A673 (cell line): ENCODE measurements around the gene POLR1A. TPM values are rescaled to one million over a fixed set of nuclear protein-coding genes. Genes with fewer than 3 reads are reported as not detected.

Source experiments
- BruUV-seq: library from RNA; stranded (reverse); fragments of 400-500 nt; replicated peaks from 2 replicates; lab custom pipeline; 2021; lab: Mats Ljungman, UMichigan
- CTCF ChIA-PET: fragments of 300-600 bp; sonication (Branson Sonifier 250); formaldehyde crosslinking; loops from one replicate; lab custom pipeline; 2022; ENCODE audit warnings: antibody characterized with exemption; lab: Charles Lee
- POLR2A ChIA-PET: fragments of 300-600 bp; sonication (Branson Sonifier 250); formaldehyde crosslinking; loops from one replicate; lab custom pipeline; 2022; ENCODE audit warnings: antibody characterized with exemption; ENCODE audit not compliant: low non-redundant PET; lab: Charles Lee
- DNase-seq: peaks from one replicate; pipeline ENCODE4 v3.0.0-alpha.2; 2015; ENCODE audit warnings: low spot score
- H3K27ac ChIP-seq: fragments of 200-600 bp; sonication (generic); 2 replicates; pipeline ENCODE4 v1.5.1; 2016; ENCODE audit warnings: mixed run types, low read depth, mild to moderate bottlenecking, mixed read lengths, antibody characterized with exemption, low read length; ENCODE audit not compliant: poor library complexity, severe bottlenecking
- H3K27me3 ChIP-seq: fragments of 200-600 bp; sonication (generic); replicated peaks from 2 replicates; pipeline ENCODE4 v1.6.1; 2017; ENCODE audit warnings: mixed run types, low read depth, mild to moderate bottlenecking, mixed read lengths, antibody characterized with exemption, low read length; ENCODE audit not compliant: insufficient read depth, poor library complexity
- H3K36me3 ChIP-seq: fragments of 200-600 bp; sonication (generic); 2 replicates; pipeline ENCODE4 v1.6.1; 2016; ENCODE audit warnings: mixed run types, mild to moderate bottlenecking, mixed read lengths, antibody characterized with exemption, low read length; ENCODE audit not compliant: insufficient read depth, poor library complexity, severe bottlenecking
- H3K4me1 ChIP-seq: fragments of 200-600 bp; sonication (generic); 2 replicates; pipeline ENCODE4 v1.6.1; 2017; ENCODE audit warnings: mixed run types, mild to moderate bottlenecking, mixed read lengths, antibody characterized with exemption, low read length; ENCODE audit not compliant: insufficient read depth, poor library complexity, severe bottlenecking
- H3K4me3 ChIP-seq: fragments of 200-600 bp; sonication (generic); 2 replicates; pipeline ENCODE4 v1.5.1; 2016; ENCODE audit warnings: low read depth, mixed run types, mild to moderate bottlenecking, mixed read lengths, low read length; ENCODE audit not compliant: poor library complexity, severe bottlenecking
- H3K9me3 ChIP-seq: fragments of 200-600 bp; sonication (generic); 2 replicates; pipeline ENCODE4 v1.6.1; 2016; ENCODE audit warnings: mixed run types, low read depth, mild to moderate bottlenecking, mixed read lengths, antibody characterized with exemption, low read length; ENCODE audit not compliant: poor library complexity, severe bottlenecking
- EZH2 ChIP-seq: fragments of 200-600 bp; sonication (generic); IDR thresholded peaks from 2 replicates; pipeline ENCODE4 v1.6.1; 2017; ENCODE audit warnings: borderline replicate concordance, low read depth, mild to moderate bottlenecking, mixed read lengths, antibody characterized with exemption, low read length; ENCODE audit not compliant: poor library complexity, severe bottlenecking
- intact Hi-C: fragments of 100-400 bp; cut with micrococcal nuclease; formaldehyde crosslinking; loops from one replicate; pipeline ENCODE4 v1.10.0; 2022; ENCODE audit not compliant: unreplicated experiment
- total RNA-seq: library from RNA; stranded (reverse); gene quantifications from 2 replicates; pipeline ENCODE4 v1.2.3, GENCODE V29; 2021
- TF ChIP-seq, protein P1 (sequence below): fragments of 300-800, 200-600 bp; sonication (generic); conservative IDR thresholded peaks from 2 replicates; pipeline ENCODE4 v1.5.1; 2017; ENCODE audit warnings: low read depth, mild to moderate bottlenecking, antibody characterized with exemption, low read length, moderate library complexity, mixed read lengths

Gene POLR1A
- total RNA-seq, 1 experiment from 2014 or later: 81.2 TPM

DNA sequence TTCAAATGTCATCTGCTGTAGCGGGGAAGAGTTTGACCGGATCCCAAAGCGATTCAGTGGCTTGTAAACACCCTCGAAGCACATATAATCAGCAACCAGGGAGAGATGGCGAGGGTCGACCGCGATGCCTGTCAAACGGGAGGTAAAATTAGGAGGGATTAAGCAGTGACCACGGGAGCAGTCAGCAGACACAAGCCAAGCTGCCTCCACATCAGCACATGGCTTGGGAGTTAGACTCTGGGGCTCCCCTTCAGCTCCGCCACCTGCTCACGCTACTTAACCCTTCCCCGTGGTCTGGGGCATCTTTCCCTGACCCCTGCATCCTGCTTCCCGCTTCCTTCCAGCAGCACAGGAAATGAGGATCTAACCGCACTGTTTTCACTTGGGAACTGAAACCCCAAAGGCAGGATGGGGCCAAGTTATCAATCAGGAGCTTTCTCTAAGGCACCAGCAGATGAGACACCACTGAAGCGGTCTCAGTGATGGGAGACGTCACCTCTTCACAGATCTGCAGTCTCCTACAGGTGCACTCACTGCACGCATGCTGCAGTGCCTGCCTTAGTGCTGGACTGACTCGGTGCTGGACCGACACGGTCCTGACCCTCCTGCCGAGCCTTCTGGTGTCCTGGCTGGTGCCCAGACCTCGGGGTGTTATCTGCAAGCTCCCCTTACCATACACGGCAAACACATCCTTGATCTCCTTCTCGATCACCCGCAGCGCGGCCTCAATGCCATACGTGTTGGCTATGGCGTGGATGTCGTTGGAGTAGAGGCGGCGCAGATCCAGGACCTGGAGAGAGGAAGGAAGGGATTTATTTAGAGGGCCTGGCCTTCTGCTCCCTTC, 77.5 kb downstream of the POLR1A start:
- BruUV-seq: no TSS peak
- POLR2A ChIA-PET: no interaction called here
- Histone ChIP-seq H3K4me1 (no peaks in the 10 kb centered on the region), H3K4me3 (no peak overlapping the region), H3K27me3 (no peaks in the 10 kb centered on the region), H3K9me3 (no peaks in the 10 kb centered on the region), H3K36me3 (peaks cover 64% of the 10 kb centered on the region), H3K27ac (no peak overlapping the region)
- no peak for TF ChIP-seq EZH2
- TF ChIP-seq, protein P1, sequence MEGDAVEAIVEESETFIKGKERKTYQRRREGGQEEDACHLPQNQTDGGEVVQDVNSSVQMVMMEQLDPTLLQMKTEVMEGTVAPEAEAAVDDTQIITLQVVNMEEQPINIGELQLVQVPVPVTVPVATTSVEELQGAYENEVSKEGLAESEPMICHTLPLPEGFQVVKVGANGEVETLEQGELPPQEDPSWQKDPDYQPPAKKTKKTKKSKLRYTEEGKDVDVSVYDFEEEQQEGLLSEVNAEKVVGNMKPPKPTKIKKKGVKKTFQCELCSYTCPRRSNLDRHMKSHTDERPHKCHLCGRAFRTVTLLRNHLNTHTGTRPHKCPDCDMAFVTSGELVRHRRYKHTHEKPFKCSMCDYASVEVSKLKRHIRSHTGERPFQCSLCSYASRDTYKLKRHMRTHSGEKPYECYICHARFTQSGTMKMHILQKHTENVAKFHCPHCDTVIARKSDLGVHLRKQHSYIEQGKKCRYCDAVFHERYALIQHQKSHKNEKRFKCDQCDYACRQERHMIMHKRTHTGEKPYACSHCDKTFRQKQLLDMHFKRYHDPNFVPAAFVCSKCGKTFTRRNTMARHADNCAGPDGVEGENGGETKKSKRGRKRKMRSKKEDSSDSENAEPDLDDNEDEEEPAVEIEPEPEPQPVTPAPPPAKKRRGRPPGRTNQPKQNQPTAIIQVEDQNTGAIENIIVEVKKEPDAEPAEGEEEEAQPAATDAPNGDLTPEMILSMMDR: no peak
- CTCF ChIA-PET: no interaction called here
- no peak for DNase-seq
- intact Hi-C loops: no loop called here

DNA sequence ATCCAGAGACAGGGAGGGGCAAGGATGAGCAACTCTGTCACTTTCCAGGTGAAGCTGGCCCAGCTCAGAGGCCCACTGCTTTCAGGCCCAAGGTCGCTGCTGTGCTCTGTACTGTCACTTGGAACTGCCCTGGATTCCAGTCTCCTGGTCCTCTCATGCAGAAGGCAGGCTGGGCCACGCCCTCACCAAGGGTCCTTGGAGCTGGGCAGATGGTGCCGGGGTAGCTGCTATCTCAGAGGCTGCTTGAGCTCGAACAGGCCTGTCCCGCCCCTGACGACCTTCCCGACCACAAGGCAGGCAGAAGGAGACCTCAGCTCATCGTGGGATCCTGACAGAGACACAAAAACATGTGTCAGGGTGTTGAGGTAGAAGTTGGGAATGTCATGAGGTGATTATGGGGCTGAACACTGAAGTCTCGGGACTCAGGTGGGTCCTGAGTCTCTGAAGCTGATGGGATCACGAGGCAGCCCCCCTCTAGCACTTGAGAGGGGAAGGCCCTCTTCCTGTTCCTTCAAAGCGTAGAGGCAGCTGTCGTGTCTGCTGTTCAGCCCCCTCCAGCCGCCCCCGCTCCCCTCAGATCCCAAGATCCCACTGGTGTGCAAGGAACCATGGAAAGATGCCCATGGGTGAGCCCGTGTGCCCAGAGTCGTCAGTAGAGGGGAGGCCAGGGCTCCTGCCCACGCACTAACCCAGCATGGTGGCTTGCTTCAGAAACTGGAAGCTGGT, 78.3 kb downstream of the POLR1A start:
- TF ChIP-seq, protein P1: no peak
- no peak for TF ChIP-seq EZH2
- Histone ChIP-seq H3K27ac (no peak overlapping the region), H3K4me1 (no peaks in the 10 kb centered on the region), H3K27me3 (no peaks in the 10 kb centered on the region), H3K36me3 (peaks cover 57% of the 10 kb centered on the region), H3K9me3 (no peaks in the 10 kb centered on the region), H3K4me3 (no peak overlapping the region)
- POLR2A ChIA-PET: no interaction called here
- CTCF ChIA-PET: no interaction called here
- no TSS peak for BruUV-seq
- intact Hi-C loops: no loop called here
- DNase-seq: no peak

DNA sequence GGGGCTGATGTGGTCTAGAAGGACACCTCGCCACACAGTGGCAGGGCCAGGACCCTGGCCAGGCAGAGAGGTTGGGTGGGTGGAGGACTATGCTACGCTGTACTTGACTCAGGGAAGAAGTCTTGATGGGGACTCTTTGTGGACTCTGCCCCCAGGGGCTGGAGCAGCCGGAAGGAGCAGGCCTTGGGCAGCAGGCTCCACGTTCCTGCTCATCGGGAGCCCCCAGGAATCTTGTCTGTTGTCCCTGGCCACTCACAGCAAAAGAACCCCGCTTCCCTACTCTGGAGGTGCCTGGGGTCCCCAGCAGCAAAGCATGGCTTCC, 79.0 kb downstream of the POLR1A start:
- Histone ChIP-seq H3K27me3 (no peaks in the 10 kb centered on the region), H3K36me3 (peaks cover 50% of the 10 kb centered on the region), H3K27ac (no peak overlapping the region), H3K4me3 (no peak overlapping the region), H3K9me3 (no peaks in the 10 kb centered on the region), H3K4me1 (no peaks in the 10 kb centered on the region)
- intact Hi-C loops: no loop called here
- CTCF ChIA-PET: no interaction called here
- no peak for TF ChIP-seq EZH2
- TF ChIP-seq, protein P1: no peak
- POLR2A ChIA-PET: no interaction called here
- TSS peak; percentile 15 for BruUV-seq
- DNase-seq: no peak
